ENCODE data around the gene RAB27A.

DNA sequence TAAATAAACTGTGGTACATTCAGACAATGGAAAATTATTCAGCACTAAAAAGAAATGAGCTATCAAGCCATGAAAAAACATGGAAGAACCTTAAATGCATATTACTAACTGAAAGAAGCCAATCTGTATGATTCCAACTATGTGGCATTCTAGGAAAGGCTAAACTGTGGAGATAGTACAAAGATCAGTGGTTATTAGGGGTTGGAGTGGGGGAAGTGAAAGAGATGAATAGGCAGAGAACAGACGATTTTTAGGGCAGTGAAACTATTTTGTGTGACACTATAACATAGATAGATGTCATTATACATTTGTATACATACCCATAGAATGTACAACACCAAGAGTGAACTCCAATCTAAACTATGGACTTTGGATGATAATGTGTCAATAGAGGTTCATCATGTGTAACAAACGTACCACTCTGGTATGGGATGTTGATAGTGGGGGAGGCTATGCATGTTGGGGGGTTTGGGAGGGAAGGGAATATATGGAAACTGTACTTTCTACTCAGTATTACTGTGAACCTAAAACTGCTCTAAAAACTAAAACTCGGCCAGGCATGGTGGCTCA lies 29.0 kb downstream of the RAB27A start:
- no peak for TF ChIP-seq CTCF (IDR thresholded peaks at IDR 0.05)
- TF ChIP-seq POLR2AphosphoS5 (IDR thresholded peaks at IDR 0.05; ENCODE audit: low read depth, low read length), result no peak
- TF ChIP-seq TCF7L2 (IDR thresholded peaks at IDR 0.05; ENCODE audit: low read depth, low read length), result no peak
